ENCODE data around the gene NAA16.

Gene NAA16

GRCh38 chr13:41304551-41304950 is 6.5 kb upstream of the NAA16 start:
- DNase-seq (ENCODE audit: low spot score): no peak

- DNase-seq (ENCODE audit: low spot score): no peak
Measured at GRCh38 chr13:41306271-41307145, 4.6 kb upstream of the NAA16 start.

- DNase-seq (ENCODE audit: low spot score): no peak
Measured at GRCh38 chr13:41307884-41308640, 3.0 kb upstream of the NAA16 start.

GRCh38 chr13:41311406-41312175 is 524 bp downstream of the NAA16 start:
- peak; percentile 62 for DNase-seq (ENCODE audit: low spot score)

GRCh38 chr13:41312176-41312500 is 1.1 kb downstream of the NAA16 start:
- peak; percentile 37 for DNase-seq (ENCODE audit: low spot score)

DNA sequence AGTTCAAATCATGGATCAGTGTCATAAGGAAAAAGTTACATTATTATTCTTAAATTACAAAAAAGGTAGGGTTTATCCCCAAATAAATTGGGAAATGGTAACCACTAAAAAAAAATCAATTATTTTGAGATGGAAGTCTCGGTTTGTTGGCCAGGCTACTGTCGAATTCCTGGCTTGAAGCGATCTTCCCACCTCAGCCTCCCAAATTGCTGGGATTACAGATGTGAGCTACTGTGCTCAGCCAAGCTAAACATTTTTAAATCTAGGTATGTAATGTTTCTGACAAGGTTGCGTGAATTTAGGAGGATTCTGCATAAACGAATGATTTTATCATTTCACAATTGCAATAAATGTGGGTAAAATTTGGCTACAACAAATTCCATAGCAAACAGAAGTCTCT is 2.0 kb downstream of the NAA16 start:
- no peak for DNase-seq (ENCODE audit: low spot score)

GRCh38 chr13:41313659-41314197 is 2.7 kb downstream of the NAA16 start:
- no peak for DNase-seq (ENCODE audit: low spot score)

DNA sequence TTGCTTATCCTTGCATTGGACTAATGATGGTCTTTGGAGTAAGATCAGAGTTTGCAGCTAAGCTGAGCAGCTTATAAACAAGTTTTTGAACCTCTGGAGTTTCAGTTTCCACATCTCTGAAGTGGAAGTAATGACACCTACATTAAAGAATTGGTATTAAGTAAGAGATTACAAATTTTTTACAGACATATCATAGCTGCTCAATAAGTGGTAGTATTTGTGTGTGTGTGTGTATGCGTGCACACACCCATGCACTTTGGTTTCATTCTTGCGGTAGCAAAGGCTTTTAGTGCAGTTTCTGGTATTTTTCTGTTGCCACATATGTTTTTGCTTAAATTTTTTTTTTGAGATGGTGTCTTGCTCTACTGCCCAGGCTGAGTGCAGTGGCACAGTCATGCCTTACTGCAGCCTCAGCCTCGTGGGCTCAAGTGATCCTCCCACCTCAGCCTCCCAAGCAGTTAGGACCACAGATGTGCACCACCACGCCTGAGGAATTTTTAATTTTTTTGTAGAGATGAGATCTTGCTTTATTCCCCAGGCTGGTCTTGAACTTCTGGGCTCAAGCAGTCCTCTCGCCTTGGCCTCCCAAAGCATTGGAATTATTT is 4.5 kb downstream of the NAA16 start:
- no peak for DNase-seq (ENCODE audit: low spot score)

DNA sequence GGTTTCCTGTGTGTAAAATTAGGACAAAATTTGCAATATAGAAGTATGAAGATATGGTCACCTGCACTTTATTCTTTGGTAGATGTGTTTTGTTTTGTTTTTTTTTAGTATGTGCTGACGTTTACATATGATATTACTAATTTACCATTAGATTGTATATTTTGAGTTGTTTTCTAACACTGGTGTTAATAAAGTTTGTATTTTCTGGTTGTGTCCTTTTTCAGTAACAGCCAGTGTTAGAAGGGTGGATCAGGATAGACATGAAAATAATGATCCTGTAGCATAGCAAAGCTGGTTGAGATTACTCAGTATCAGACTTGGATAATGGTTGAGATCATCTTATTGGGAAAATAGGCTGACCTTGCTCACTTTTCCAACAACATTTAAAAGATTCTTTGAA is 6.2 kb downstream of the NAA16 start:
- no peak for DNase-seq (ENCODE audit: low spot score)

GRCh38 chr13:41325752-41326151 is 14.7 kb downstream of the NAA16 start:
- DNase-seq (ENCODE audit: low spot score): no peak

DNA sequence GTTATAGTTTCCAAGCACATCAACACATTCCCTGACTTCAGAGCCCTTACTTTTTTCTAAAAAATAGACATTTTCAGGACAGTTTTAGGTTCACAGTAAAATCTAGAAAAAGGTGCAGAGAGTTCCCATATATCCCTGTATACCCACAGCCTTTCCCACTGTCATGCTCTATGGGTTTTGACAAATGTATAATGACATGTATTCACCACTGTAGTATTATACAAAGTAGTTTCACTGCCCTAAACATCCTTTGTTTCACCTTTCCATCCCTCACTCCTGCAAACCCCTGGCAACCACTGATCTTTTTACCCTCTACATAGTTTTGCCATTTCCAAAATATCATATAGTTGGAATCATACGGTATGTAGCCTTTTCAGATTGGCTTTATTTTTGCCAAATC is 15.6 kb downstream of the NAA16 start:
- no peak for DNase-seq (ENCODE audit: low spot score)

GRCh38 chr13:41327994-41328790 is 17.1 kb downstream of the NAA16 start:
- no peak for DNase-seq (ENCODE audit: low spot score)

DNA sequence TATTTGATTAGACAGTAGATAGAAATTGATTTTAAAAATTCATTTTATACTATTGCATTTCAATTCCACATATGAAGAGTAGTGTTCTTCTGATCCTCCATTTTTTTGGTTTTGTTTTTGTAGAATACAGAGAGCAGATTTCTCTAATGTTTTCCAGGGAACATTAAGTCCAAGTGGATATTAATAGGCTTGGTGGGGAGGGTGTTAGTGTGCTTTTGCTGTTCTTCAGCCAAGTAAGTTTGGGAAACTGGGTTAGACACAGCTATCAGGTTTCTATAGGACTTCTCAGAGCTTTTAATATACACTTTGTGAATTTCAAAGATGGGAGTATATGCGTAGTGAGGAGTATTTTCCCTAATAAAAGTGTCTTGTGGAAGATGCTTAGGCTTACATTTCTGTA is 21.8 kb downstream of the NAA16 start:
- no peak for DNase-seq (ENCODE audit: low spot score)

DNA sequence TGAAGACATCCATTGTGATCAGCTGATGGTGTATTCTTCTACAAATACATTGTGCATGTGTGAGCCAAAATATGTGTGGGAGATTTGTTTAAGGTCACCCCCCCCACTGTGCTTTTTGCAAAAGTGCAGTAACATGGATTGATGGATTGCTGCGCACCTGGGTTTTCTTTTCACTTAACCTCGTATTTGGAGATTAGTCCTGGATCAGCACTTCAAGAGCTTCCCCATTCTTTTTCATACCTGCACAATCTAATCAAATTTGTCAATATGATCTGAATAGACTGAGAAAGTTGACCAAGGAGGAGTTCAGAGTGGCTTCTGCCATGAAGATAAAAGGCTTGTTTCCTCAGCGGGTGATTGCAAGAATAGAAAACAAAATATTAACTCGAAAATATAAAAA is 23.7 kb downstream of the NAA16 start:
- no peak for DNase-seq (ENCODE audit: low spot score)

GRCh38 chr13:41344358-41344757 is 33.3 kb downstream of the NAA16 start:
- DNase-seq (ENCODE audit: low spot score): no peak

- DNase-seq (ENCODE audit: low spot score): no peak
Measured at GRCh38 chr13:41345165-41345913, 34.3 kb downstream of the NAA16 start.

GRCh38 chr13:41345914-41346589 is 35.0 kb downstream of the NAA16 start:
- no peak for DNase-seq (ENCODE audit: low spot score)

DNA sequence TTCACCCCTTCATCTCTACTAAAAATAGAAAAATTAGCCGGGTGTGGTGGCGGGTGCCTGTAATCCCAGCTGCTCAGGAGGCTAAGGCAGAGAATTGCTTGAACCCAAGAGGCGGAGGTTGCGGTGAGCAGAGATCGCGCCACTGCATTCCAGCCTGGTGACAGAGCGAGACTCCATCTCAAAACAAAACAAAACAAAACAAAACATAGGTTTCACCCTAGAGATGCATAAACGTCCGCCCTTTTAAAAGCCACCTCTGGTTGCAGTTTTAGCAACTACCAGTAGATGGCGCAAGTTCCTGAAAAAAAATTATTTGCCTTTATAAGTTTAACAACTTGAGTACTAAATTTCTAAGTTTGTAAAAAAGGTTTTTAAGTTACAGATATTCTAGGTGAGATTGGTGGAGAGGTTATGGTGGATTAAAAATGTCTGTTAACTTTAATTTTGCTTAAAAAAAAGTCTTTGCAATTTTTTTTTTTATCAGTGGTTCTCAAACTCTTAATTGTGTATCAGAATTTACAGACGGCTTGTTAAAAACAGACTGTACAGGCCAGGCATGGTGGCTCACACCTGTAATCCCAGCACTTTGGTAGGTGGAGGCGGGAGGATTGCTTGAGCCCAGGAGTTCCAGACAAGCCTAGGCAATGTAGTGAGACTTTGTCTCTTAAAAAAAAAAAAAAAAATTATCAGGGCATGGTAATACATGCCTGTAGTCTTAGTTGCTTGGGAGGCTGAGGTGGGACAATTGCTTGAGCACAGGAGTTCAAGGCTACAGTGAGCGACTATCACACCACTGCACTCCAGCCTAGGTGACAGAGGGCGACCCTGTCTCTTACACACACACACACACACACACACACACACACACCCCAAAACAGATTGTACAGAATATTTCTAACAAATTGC is 42.1 kb downstream of the NAA16 start:
- DNase-seq (ENCODE audit: low spot score): peak; percentile 47

DNA sequence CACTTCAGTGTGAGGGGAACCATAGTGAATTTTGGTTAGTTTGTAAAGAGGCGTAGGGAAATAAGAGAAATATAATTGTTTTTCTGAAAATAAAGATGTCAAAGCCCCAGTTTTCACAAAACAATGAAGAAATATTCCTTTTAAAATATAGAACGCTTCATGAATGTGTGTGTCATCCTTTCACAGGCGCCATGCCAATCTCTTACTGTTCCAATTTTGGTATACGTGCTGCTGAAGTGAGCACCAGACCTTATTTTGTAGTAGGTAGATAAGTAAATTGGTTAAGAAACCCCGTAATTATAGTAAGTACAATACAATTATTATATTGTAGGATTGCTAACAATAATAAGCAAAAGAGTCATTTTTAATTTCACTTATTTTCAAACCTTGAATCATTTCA is 43.3 kb downstream of the NAA16 start:
- no peak for DNase-seq (ENCODE audit: low spot score)
